ENCODE measurements around the gene CERT1.
"Not testable (repeated sequence)": the region's sequence is repeated elsewhere in the genome, so short reads cannot be mapped to it uniquely, and the experiment has no call there.

The CERT1 gene

DNA sequence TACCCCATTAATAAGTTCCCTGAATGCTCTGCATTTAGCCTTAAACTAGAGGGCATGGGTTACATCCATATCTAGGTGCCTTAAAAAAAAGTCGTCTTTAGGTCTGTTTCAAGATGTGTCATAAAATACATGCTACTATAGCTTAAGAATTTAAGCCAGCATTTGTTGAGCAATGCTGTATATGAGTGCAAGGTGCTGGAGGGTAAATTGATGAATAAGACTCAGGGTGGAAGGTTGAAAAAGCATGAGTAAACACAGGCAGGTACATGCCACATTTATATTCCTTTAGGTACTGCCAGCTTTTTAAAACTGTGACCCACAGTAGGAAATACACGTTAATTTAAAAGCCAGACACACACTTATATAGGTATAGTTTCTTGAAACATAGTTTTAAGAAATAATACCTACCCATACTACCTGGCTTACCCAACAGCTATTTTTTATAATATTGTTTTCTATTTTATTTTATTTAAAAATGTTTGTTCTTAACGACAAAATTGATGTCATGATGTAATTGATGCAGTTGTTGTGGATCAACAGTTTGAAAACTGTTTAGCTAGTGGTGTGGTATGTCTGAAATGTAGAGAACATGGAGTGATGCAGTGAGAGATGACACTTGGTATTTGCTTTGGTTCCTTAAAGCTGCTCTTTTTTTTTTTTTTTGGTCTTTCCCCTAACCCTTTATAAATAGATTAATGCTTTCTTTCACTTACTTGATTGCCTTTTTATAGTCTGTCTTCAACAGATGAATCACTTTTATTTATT is 170.5 kb downstream of the CERT1 start:
- no peak for DNase-seq

DNA sequence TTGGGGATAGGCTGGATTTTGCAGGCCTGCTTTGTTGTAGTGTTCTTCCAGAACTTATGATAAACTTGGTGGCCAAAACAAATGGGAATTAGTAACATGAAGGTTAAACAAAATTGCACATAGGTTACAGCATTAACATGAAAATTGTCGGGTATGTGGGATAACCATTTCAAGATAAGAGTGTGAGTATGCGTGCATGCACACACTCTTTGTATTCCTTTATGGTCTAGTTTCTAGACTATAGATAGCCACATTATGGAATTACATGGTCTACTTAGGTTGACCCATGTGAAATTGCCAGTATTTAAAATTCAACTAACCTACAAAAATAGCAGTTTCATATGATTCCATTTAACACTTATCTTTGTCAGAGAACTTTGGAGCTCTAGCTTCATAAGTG is 173.0 kb downstream of the CERT1 start:
- no peak for DNase-seq

GRCh38 chr5:75337366-75338021 is 173.9 kb downstream of the CERT1 start:
- no peak for DNase-seq

DNA sequence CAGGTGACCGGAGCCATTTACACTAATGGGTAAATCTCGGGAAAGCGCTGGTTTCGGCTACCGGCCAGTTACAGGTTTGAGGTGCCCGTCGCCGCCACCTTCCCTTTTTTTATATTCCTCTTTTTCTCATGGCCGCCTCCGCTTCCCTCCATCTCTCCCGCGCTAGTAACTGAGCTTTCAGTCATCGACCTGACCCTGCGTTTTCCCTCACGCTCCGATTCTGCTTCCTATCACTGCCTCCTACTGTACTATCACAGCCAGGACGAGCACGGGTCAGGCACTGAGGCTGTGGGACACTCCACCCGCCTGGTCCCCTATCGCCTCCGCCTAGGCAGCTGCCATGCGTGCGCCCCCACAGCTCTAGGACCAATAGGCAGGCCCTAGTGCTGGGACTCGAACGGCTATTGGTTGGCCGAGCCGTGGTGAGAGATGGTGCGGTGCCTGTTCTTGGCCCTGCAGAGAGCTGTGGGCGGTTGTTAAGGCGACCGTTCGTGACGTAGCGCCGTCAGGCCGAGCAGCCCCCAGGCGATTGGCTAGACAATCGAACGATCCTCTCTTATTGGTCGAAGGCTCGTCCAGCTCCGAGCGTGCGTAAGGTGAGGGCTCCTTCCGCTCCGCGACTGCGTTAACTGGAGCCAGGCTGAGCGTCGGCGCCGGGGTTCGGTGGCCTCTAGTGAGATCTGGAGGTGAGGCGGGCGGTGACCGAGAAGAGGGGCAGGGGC is 174.7 kb downstream of the CERT1 start, which contains the start of gene HMGCR:
Gene HMGCR (plus strand): TSS at position 606 of the 722 bp plus-strand sequence. CDS start 5,386 bp downstream, outside the sequence.
- peak; percentile 98 to 100 for DNase-seq

GRCh38 chr5:75335952-75336614 is 175.3 kb downstream of the CERT1 start:
- peak; percentile 70 to 91 for DNase-seq

GRCh38 chr5:75335486-75335885 is 175.9 kb downstream of the CERT1 start:
- DNase-seq: no peak

DNA sequence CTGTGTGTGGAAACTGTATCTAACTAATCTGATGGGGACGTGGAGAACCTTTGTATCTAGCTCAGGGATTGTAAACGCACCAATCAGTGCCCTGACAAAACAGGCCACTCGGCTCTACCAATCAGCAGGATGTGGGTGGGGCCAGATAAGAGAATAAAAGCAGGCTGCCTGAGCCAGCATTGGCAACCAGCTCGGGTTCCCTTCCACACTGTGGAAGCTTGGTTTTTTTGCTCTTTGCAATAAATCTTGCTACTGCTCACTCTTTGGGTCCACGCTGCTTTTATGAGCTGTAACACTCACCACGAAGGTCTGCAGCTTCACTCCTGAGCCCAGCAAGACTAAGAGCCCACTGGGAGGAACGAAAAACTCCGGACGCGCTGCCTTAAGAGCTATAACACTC is 177.0 kb downstream of the CERT1 start:
- not testable (repeated sequence) for DNase-seq

DNA sequence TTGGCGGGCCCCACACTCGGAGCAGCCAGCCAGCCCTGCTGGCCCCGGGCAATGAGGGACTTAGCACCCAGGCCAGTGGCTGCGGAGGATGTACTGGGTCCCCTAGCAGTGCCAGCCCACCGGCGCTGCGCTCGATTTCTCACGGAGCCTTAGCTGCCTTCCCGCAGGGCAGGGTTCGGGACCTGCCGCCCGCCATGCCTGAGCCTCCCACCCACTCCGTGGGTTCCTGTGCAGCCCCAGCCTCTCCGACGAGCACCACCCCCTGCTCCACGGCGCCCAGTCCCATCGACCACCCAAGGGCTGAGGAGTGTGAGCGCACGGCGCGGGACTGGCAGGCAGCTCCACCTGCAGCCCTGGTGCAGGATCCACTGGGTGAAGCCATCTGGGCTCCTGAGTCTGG is 177.7 kb downstream of the CERT1 start:
- not testable (repeated sequence) for DNase-seq

GRCh38 chr5:75331095-75332090 is 180.0 kb downstream of the CERT1 start:
- DNase-seq: peak in 1 of 2 donors; percentile 26

DNA sequence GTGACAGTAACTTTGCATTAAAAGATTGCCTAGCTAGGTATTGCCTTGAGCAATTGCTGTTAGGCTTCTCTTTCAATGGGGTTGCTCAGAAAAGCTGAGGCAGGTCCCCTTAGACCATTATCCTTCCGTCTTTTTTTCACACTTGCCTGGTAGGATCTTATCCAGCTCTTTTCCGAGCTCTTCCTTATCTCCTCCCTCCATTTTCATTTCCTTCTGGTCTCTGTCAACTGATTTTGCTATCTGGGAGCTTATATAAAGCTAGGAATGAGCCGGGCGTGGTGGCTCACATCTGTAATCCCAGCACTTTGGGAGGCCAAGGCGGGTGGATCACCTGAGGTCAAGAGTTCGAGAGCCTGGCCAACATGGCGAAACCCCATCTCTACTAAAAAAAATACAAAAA is 181.0 kb downstream of the CERT1 start:
- no peak for DNase-seq

Data from inflammatory macrophage treated with lipopolysaccharide for 1 hour (primary cell).